NCI-H187 (cell line): ENCODE measurements around the gene CMIP.
"Not testable (repeated sequence)": the region's sequence is repeated elsewhere in the genome, so short reads cannot be mapped to it uniquely, and the experiment has no call there.

ENCODE experiments used
- DNase-seq, 2 experiments: peaks; one replicate each; lab custom pipeline; 2025; lab: John Stamatoyannopoulos, UW

The CMIP gene

GRCh38 chr16:81719993-81720392 lies 275.4 kb downstream of the CMIP start:
- no peak for DNase-seq

- DNase-seq: no peak
Measured at GRCh38 chr16:81720973-81721906, 276.6 kb downstream of the CMIP start.

GRCh38 chr16:81723098-81723723 lies 278.6 kb downstream of the CMIP start:
- peak; percentile 19 to 47 for DNase-seq

GRCh38 chr16:81728435-81728834 lies 283.8 kb downstream of the CMIP start:
- DNase-seq: no peak

- DNase-seq: no peak
Measured at GRCh38 chr16:81729451-81729850, 284.8 kb downstream of the CMIP start.

- peak; percentile 28 to 56 for DNase-seq
Measured at GRCh38 chr16:81730090-81731051, 285.8 kb downstream of the CMIP start.

- DNase-seq: no peak
Measured at GRCh38 chr16:81731649-81732048, 287.0 kb downstream of the CMIP start.

- DNase-seq: no peak
Measured at GRCh38 chr16:81732699-81733098, 288.1 kb downstream of the CMIP start.

GRCh38 chr16:81733295-81733694 lies 288.7 kb downstream of the CMIP start:
- no peak for DNase-seq

- DNase-seq: no peak
Measured at GRCh38 chr16:81734632-81735434, 290.2 kb downstream of the CMIP start.

GRCh38 chr16:81737885-81738536 lies 293.4 kb downstream of the CMIP start:
- DNase-seq: peak; percentile 66 to 70

GRCh38 chr16:81738783-81739496 lies 294.3 kb downstream of the CMIP start:
- DNase-seq: no peak

- DNase-seq: no peak
Measured at GRCh38 chr16:81739503-81739902, 294.9 kb downstream of the CMIP start.

GRCh38 chr16:81740169-81740568 lies 295.6 kb downstream of the CMIP start:
- DNase-seq: no peak

- DNase-seq: not testable (repeated sequence)
Measured at GRCh38 chr16:81741430-81741770, 296.8 kb downstream of the CMIP start.

GRCh38 chr16:81744385-81744784 lies 299.8 kb downstream of the CMIP start:
- no peak for DNase-seq

- DNase-seq: no peak
Measured at GRCh38 chr16:81744911-81745310, 300.3 kb downstream of the CMIP start.

- DNase-seq: peak in 1 of 2 experiments; percentile 0
Measured at GRCh38 chr16:81745704-81746558, 301.3 kb downstream of the CMIP start.

GRCh38 chr16:81746566-81746965 lies 302.0 kb downstream of the CMIP start:
- DNase-seq: no peak
